CD4-positive, alpha-beta T cell treated with Interleukin-15 for 4 hours (primary cell): ENCODE measurements around the gene XPO1.
A peak's percentile ranks its signal among the peaks of the same experiment; 100 is the strongest.
"Not testable (repeated sequence)": the region's sequence is repeated elsewhere in the genome, so short reads cannot be mapped to it uniquely, and the experiment has no call there.

Experiments used
- DNase-seq: peaks from one replicate; pipeline ENCODE4 v3.0.0-alpha.2; 2020; ENCODE audit warnings: low spot score

XPO1 gene

GRCh38 chr2:61465045-61465444 is 73.1 kb downstream of the XPO1 start:
- no peak for DNase-seq

GRCh38 chr2:61463769-61464475 is 74.2 kb downstream of the XPO1 start:
- DNase-seq, result no peak

GRCh38 chr2:61461404-61461803 is 76.8 kb downstream of the XPO1 start:
- no peak for DNase-seq

- no peak for DNase-seq
These were observed 78.0 kb downstream of the XPO1 start for GRCh38 chr2:61460163-61460562.

- DNase-seq, result no peak
These were observed 81.3 kb downstream of the XPO1 start for GRCh38 chr2:61456746-61457420.

GRCh38 chr2:61456070-61456745 is 81.9 kb downstream of the XPO1 start:
- no peak for DNase-seq

- not testable (repeated sequence) for DNase-seq
These were observed 83.2 kb downstream of the XPO1 start for GRCh38 chr2:61454972-61455371.

GRCh38 chr2:61454383-61454782 is 83.8 kb downstream of the XPO1 start:
- no peak for DNase-seq

- DNase-seq, result no peak
These were observed 85.8 kb downstream of the XPO1 start for GRCh38 chr2:61452392-61452791.

GRCh38 chr2:61451178-61451577 is 87.0 kb downstream of the XPO1 start:
- DNase-seq, result no peak

GRCh38 chr2:61450144-61450543 is 88.0 kb downstream of the XPO1 start:
- peak; percentile 28 for DNase-seq

- DNase-seq, result no peak
These were observed 89.9 kb downstream of the XPO1 start for GRCh38 chr2:61448229-61448628.

GRCh38 chr2:61446971-61447370 is 91.2 kb downstream of the XPO1 start:
- not testable (repeated sequence) for DNase-seq

GRCh38 chr2:61443342-61444041 is 94.7 kb downstream of the XPO1 start:
- no peak for DNase-seq

- no peak for DNase-seq
These were observed 98.7 kb downstream of the XPO1 start for GRCh38 chr2:61439241-61440002.

- DNase-seq, result no peak
These were observed 99.5 kb downstream of the XPO1 start for GRCh38 chr2:61438670-61439069.

GRCh38 chr2:61437170-61437569 is 101.0 kb downstream of the XPO1 start:
- no peak for DNase-seq

GRCh38 chr2:61436092-61436491 is 102.1 kb downstream of the XPO1 start:
- DNase-seq, result no peak

GRCh38 chr2:61435291-61435690 is 102.9 kb downstream of the XPO1 start:
- no peak for DNase-seq

GRCh38 chr2:61434314-61434713 is 103.8 kb downstream of the XPO1 start:
- DNase-seq, result no peak

GRCh38 chr2:61433606-61434005 is 104.5 kb downstream of the XPO1 start:
- no peak for DNase-seq

- DNase-seq, result no peak
These were observed 105.2 kb downstream of the XPO1 start for GRCh38 chr2:61432990-61433389.
